GM12891 (cell line): ENCODE results near the gene UGT1A9.

Source experiments
- POLR2A ChIP-seq: IDR thresholded peaks from 2 replicates; pipeline ENCODE4 v1.6.1; 2011; ENCODE audit warnings: low read depth, low read length, control low read depth
- POLR2AphosphoS5 ChIP-seq: IDR thresholded peaks from 2 replicates; pipeline ENCODE4 v1.6.1; 2011; ENCODE audit warnings: low read depth, low read length, control low read depth

DNA sequence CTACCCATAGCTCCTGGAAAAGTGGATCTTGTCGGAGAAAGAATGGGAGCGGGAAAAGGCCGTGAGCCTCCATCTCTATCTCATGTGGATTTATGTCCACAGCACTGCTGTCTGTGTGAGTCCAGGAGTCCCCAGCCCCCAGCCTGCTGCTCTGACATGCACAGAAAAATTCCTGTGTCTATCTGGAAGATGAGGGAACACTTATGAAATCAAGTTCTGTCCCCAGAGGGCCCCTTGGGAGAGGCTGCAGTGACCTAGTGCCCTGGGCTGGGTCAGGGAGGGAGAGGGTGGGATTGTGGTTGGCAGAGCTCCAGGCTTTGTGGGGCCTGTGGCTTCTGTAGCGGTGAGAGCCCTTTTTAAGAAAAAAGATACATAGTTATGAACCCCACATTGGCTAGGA, 145.1 kb downstream of the UGT1A9 start:
- TF ChIP-seq POLR2A = no peak
- no peak for TF ChIP-seq POLR2AphosphoS5
